Fibroblast of lung (primary cell): ENCODE data around the gene AP1G2. TPM values are rescaled to one million over a fixed set of nuclear protein-coding genes. Genes with fewer than 3 reads are reported as not detected.

Source experiments
- DNase-seq, 2 donors: peaks; one replicate each; pipeline versions ENCODE4 v3.0.0 to v3.0.0-alpha.2; 2010; ENCODE audit warnings: low read depth in 2 of 2
- H2AFZ ChIP-seq: 2 replicates; pipeline ENCODE4 v1.5.1; 2012; ENCODE audit warnings: low read length, control low read depth, inconsistent platforms
- H3K27ac ChIP-seq: 2 replicates; pipeline ENCODE4 v1.5.1; 2011; ENCODE audit warnings: low read length, control low read depth; ENCODE audit not compliant: insufficient read depth
- H3K27me3 ChIP-seq: 2 replicates; pipeline ENCODE4 v1.5.1; 2011; ENCODE audit warnings: mild to moderate bottlenecking, low read length; ENCODE audit not compliant: control insufficient read depth, insufficient read depth
- H3K36me3 ChIP-seq: 2 replicates; pipeline ENCODE4 v1.5.1; 2011; ENCODE audit warnings: low read length; ENCODE audit not compliant: control insufficient read depth, insufficient read depth
- H3K4me1 ChIP-seq: 2 replicates; pipeline ENCODE4 v1.5.1; 2011; ENCODE audit warnings: low read length; ENCODE audit not compliant: control insufficient read depth, insufficient read depth; ENCODE audit errors: extremely low read depth
- H3K4me2 ChIP-seq: 2 replicates; pipeline ENCODE4 v1.5.1; 2011; ENCODE audit warnings: low read length, control low read depth; ENCODE audit not compliant: insufficient read depth; ENCODE audit errors: extremely low read depth
- H3K4me3 ChIP-seq, 4 experiments: fragments of 200-600 bp in 1 of 4; sonication (generic) in 1 of 4; replicated peaks in 1 of 4; 2 replicates each; pipeline ENCODE4 v1.5.1; 2011 to 2016; ENCODE audit warnings: low read length in 4 of 4, low read depth in 3 of 4, mild to moderate bottlenecking in 3 of 4, control low read depth in 2 of 4, inconsistent platforms in 1 of 4, mixed read lengths in 1 of 4; ENCODE audit not compliant: insufficient read depth in 1 of 4; ENCODE audit errors: control extremely low read depth in 1 of 4
- H3K79me2 ChIP-seq: 2 replicates; pipeline ENCODE4 v1.5.1; 2012; ENCODE audit warnings: mild to moderate bottlenecking, low read length, inconsistent platforms; ENCODE audit not compliant: control insufficient read depth, insufficient read depth
- H3K9ac ChIP-seq: 2 replicates; pipeline ENCODE4 v1.5.1; 2011; ENCODE audit warnings: mild to moderate bottlenecking, low read length, control low read depth; ENCODE audit not compliant: insufficient read depth
- H3K9me3 ChIP-seq: 2 replicates; pipeline ENCODE4 v1.5.1; 2012; ENCODE audit warnings: low read depth, low read length; ENCODE audit not compliant: control insufficient read depth, insufficient read depth
- H4K20me1 ChIP-seq: 2 replicates; pipeline ENCODE4 v1.5.1; 2011; ENCODE audit warnings: low read length; ENCODE audit not compliant: control insufficient read depth, insufficient read depth; ENCODE audit errors: extremely low read depth
- EZH2 ChIP-seq: IDR thresholded peaks from 2 replicates; pipeline ENCODE4 v1.5.1; 2012; ENCODE audit warnings: low read length, control low read depth, mild to moderate bottlenecking; ENCODE audit errors: missing control alignments
- polyA plus RNA-seq, 2 donors: library from polyadenylated mRNA; depleted of rRNA in 1 of 2; stranded (reverse) in 1 of 2; unstranded in 1 of 2; fragments of >200 nt; gene quantifications; 2 replicates each; pipeline ENCODE4 v1.2.1, GENCODE V29; 2011 to 2012; ENCODE audit warnings: missing spikeins in 1 of 2
- total RNA-seq: library from RNA; depleted of rRNA; stranded (reverse); fragments of >200 nt; gene quantifications from 2 replicates; pipeline ENCODE4 v1.2.1, GENCODE V29; 2014
- TF ChIP-seq, protein P1 (sequence below), 2 donors: IDR thresholded peaks in 1 of 2; conservative IDR thresholded peaks in 1 of 2; 1 replicate in 1 of 2; 2 replicates in 1 of 2; pipeline ENCODE4 v1.5.1; 2011 to 2012; ENCODE audit warnings: low read length in 2 of 2, control low read depth in 1 of 2, inconsistent platforms in 1 of 2, low read depth in 1 of 2, mild to moderate bottlenecking in 1 of 2

AP1G2 gene
- total and polyA plus RNA-seq, 2 donors (not counting 1 experiment from before 2014, with no cell fraction given): 7.9 to 9.2 TPM

DNA sequence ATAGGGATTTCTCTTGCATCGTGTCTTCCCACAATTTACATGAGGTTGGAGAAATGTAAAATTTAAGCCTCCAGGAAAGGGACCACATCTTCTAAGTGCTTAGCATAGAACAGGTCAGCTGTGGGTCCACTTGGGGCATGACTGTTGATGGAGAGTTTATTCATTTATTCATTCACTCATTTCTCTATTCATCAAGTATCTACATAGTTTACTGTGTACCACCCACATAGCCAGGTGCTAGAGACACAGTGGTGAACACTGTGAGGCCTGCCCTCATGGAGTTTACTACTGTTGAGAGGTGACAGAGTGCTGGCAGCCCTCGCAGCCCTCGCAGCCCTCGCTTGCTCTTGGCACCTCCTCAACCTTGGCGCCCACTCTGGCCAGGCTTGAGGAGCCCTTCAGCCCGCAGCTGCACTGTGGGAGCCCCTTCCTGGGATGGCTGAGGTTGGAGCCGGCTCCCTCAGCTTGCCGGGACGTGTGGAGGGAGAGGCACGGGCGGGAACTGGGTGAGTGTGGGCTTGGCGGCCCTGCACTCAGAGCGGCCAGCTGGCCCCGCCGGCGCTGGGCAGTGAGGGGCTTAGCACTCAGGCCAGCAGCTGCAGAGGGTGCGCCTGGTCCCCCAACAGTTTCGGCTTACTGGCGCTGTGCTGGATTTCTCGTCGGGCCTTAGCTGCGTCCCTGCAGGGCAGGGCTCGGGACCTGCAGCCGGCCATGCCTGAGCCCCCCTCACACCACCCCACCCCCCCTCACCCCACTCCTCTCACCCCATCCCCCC is 12.7 kb upstream of the AP1G2 start:
- no peaks in the 10 kb centered on the region for H3K4me1 ChIP-seq
- no peak overlapping the region for H3K4me2 ChIP-seq
- DNase-seq: no peak
- no peaks in the 10 kb centered on the region for H4K20me1 ChIP-seq
- no peaks in the 10 kb centered on the region for H3K36me3 ChIP-seq
- H3K4me3 ChIP-seq: no peak overlapping the region
- H3K27me3 ChIP-seq: peaks cover 26% of the 10 kb centered on the region
- H3K9me3 ChIP-seq: no peaks in the 10 kb centered on the region
- H3K79me2 ChIP-seq: no peaks in the 10 kb centered on the region
- no peak overlapping the region for H3K9ac ChIP-seq
- H2AFZ ChIP-seq: no peak overlapping the region
- no peak overlapping the region for H3K27ac ChIP-seq
- TF ChIP-seq, protein P1, sequence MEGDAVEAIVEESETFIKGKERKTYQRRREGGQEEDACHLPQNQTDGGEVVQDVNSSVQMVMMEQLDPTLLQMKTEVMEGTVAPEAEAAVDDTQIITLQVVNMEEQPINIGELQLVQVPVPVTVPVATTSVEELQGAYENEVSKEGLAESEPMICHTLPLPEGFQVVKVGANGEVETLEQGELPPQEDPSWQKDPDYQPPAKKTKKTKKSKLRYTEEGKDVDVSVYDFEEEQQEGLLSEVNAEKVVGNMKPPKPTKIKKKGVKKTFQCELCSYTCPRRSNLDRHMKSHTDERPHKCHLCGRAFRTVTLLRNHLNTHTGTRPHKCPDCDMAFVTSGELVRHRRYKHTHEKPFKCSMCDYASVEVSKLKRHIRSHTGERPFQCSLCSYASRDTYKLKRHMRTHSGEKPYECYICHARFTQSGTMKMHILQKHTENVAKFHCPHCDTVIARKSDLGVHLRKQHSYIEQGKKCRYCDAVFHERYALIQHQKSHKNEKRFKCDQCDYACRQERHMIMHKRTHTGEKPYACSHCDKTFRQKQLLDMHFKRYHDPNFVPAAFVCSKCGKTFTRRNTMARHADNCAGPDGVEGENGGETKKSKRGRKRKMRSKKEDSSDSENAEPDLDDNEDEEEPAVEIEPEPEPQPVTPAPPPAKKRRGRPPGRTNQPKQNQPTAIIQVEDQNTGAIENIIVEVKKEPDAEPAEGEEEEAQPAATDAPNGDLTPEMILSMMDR (conservative IDR thresholded peaks at IDR 0.05 in 1 of 2, IDR thresholded peaks at IDR 0.05 in 1 of 2; ENCODE audit: low read depth in 1 of 2, low read length in 2 of 2): no peak
- TF ChIP-seq EZH2: no peak

DNA sequence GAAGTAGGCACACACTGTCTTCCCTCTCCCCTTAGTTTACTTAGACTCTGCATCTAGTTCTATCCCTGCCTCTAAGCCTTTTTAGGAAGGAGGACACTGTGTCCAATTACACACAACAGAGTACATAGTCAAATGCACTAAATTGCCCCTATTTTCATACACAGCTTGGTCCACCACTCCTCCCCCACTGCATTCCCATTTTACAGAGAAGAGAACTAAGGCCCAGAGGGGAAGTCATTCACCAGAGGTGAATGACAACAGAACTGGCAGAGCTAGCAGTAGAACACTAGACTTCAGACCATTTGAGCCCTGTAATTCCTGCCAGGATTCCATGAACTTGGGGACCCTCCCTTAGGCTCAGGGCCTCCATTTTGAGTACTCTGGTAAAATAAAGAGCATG is 12.1 kb upstream of the AP1G2 start:
- DNase-seq: no peak
- Histone ChIP-seq H3K36me3 (no peaks in the 10 kb centered on the region), H4K20me1 (no peaks in the 10 kb centered on the region), H3K27ac (no peak overlapping the region), H3K27me3 (peaks cover 31% of the 10 kb centered on the region), H3K9ac (no peak overlapping the region), H3K4me3 (no peak overlapping the region), H3K4me2 (no peak overlapping the region), H2AFZ (no peak overlapping the region), H3K79me2 (no peaks in the 10 kb centered on the region), H3K4me1 (no peaks in the 10 kb centered on the region), H3K9me3 (no peaks in the 10 kb centered on the region)
- TF ChIP-seq, protein P1 (conservative IDR thresholded peaks at IDR 0.05 in 1 of 2, IDR thresholded peaks at IDR 0.05 in 1 of 2; ENCODE audit: low read depth in 1 of 2, low read length in 2 of 2): no peak
- no peak for TF ChIP-seq EZH2

DNA sequence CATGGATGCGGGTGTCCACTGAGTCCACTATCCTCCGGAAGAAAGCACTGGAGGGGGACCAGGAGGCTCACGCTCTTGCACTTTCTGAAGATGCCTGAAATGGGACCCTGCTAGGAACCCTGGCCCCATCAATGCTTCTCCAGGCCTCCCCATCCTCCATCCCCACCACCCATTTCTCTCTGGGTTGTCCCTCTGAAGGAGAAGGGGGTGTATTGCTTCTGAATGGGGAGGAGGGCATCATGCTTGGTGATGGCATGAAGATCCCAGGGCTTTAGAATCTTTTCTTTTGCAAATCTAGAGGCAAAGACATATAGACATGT is 11.7 kb upstream of the AP1G2 start:
- Histone ChIP-seq H3K36me3 (no peaks in the 10 kb centered on the region), H3K9me3 (no peaks in the 10 kb centered on the region), H4K20me1 (no peaks in the 10 kb centered on the region), H3K4me1 (no peaks in the 10 kb centered on the region), H3K4me3 (no peak overlapping the region), H3K4me2 (no peak overlapping the region), H2AFZ (no peak overlapping the region), H3K27me3 (peaks cover 31% of the 10 kb centered on the region), H3K79me2 (no peaks in the 10 kb centered on the region), H3K9ac (no peak overlapping the region), H3K27ac (no peak overlapping the region)
- TF ChIP-seq, protein P1 (conservative IDR thresholded peaks at IDR 0.05 in 1 of 2, IDR thresholded peaks at IDR 0.05 in 1 of 2; ENCODE audit: low read depth in 1 of 2, low read length in 2 of 2): no peak
- TF ChIP-seq EZH2: no peak
- no peak for DNase-seq
